ENCODE measurements around the gene VPS51. TPM values are rescaled to one million over a fixed set of nuclear protein-coding genes. Genes with fewer than 3 reads are reported as not detected.

VPS51 gene
- total and polyA plus RNA-seq, 2 of the 4 experiments (the other 2 are of a cell fraction) = 56.3 to 113 TPM

GRCh38 chr11:65152122-65152521, 56.1 kb downstream of the VPS51 start:
- WGBS, 2 experiments (ENCODE audit: extremely low coverage in 2 of 2, insufficient read length in 1 of 2) = 100% methylated on average over 1 of the region's 2 CpGs; no CpG with 5 or more reads in 1 of the 2 experiments
- POLR2A ChIA-PET (ENCODE audit: unreplicated experiment) = no interaction called here

More at GRCh38 chr11:65152122-65152521, 56.1 kb downstream of the VPS51 start:
- intact Hi-C loops (cut with micrococcal nuclease) (no loop called here), in situ Hi-C loops (cut with MboI; ENCODE audit: low sequenced_read_pairs) (no loop called here), dilution Hi-C loops (cut with HindIII; ENCODE audit: low sequenced_read_pairs, unreplicated experiment) (no loop called here)
- Histone ChIP-seq H3K18ac (ENCODE audit: low read depth, low read length) (no peak overlapping the region), H4K8ac (ENCODE audit: low read depth in 2 of 2, low read length in 2 of 2) (no peak overlapping the region), H2BK15ac (ENCODE audit: low read depth, low read length) (no peak overlapping the region), H2AK9ac (replicated peaks; ENCODE audit: low read depth, low read length, poor library complexity) (no peak overlapping the region), H3K9me3 (ENCODE audit: control insufficient read depth, insufficient read depth, low read length) (peaks cover 3% of the 10 kb centered on the region; the same call in 1 of the 2 replicates), H3K36me3 (ENCODE audit: control insufficient read depth, insufficient read depth, low read length) (no peaks in the 10 kb centered on the region), H3K4me1 (ENCODE audit: control insufficient read depth, insufficient read depth, low read length) (peaks cover 2% of the 10 kb centered on the region), H2BK20ac (ENCODE audit: low read depth, low read length) (no peak overlapping the region), H3K27me3 (ENCODE audit: control insufficient read depth, insufficient read depth, low read length) (no peaks in the 10 kb centered on the region), H3K4me3 (ENCODE audit: insufficient read depth, low read depth, low read length) (no peak overlapping the region), H3K4ac (ENCODE audit: low read depth, low read length) (no peak overlapping the region), H3K9ac (ENCODE audit: low read depth, low read length) (no peak overlapping the region), H2AFZ (replicated peaks; ENCODE audit: low read length, poor library complexity) (no peak overlapping the region), H3K79me1 (ENCODE audit: low read depth in 1 of 2, low read length in 2 of 2) (no peaks in the 10 kb centered on the region), H3K14ac (replicated peaks; ENCODE audit: low read depth, low read length) (no peak overlapping the region), H2BK5ac (ENCODE audit: low read depth, low read length, poor library complexity, severe bottlenecking) (no peak overlapping the region), H3K27ac (ENCODE audit: insufficient read depth, low read length) (no peak overlapping the region), H3K56ac (ENCODE audit: extremely low read depth, insufficient read depth, low read length) (no peak overlapping the region), H3K4me2 (ENCODE audit: low read depth, low read length) (no peak overlapping the region), H4K20me1 (ENCODE audit: insufficient read depth, low read length) (no peaks in the 10 kb centered on the region), H2BK120ac (ENCODE audit: low read depth, low read length) (no peak overlapping the region), H3K23ac (ENCODE audit: low read depth, low read length) (no peak overlapping the region), H4K91ac (ENCODE audit: insufficient read depth, low read depth, low read length) (no peak overlapping the region), H3K9me1 (ENCODE audit: insufficient read depth, low read length) (no peaks in the 10 kb centered on the region), H4K5ac (ENCODE audit: low read depth, low read length) (no peak overlapping the region), H2AK5ac (ENCODE audit: low read depth, low read length) (no peak overlapping the region)
- CTCF ChIA-PET = interaction anchor here (0.7 kb wide), 1 partner anchor 13 kb away, joined by 3 read pairs; no protein-coding TSS in a partner anchor
- BruUV-seq (replicated peaks) = no TSS peak
- TF ChIP-seq MXI1 (IDR thresholded peaks at IDR 0.05; ENCODE audit: borderline replicate concordance, low read depth, low read length) (no peak), ELK1 (IDR thresholded peaks at IDR 0.05; ENCODE audit: borderline replicate concordance, low read depth, low read length) (no peak)
- no peak for ATAC-seq (ENCODE audit: low read depth)
- DNase-seq = no peak

Data from IMR-90 (cell line).